ENCODE results near the gene AFAP1L1.

AFAP1L1 gene

DNA sequence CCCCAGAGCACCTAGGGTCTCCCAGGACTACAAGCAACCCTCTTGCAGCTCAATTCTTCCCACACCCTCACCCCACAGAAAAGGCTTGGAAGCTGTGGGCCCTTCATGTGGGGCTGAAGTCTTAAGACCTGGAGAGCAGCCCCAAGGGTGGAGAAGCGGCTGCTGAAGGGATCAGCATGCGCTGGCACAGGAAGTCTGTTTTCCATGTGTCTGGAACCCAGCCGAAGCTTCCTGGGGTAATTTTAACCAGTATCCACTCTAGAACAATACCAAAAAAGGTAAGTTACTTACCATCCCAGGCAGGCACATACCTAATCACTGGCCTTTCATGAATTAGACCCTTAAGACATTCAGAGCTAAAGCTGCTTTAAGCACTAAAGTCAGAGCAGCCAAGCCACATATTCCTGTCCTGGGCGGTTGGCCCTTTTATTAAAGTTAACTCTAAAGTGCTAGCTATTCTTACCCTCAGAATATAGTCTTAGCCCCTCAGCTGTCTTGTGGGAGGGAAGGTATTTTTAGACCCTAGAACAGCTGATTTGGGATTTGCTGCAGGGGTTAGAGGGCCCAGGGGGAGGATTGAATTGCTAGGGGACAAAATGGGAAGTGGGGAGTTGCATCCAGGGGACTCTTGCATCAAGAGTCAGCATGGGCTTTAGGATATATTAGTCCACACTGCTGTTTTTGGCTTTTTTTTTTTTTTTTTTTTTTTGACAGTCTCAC, 100.6 kb downstream of the AFAP1L1 start:
- Mint-ChIP-seq H3K27ac (no peak overlapping the region), H3K9me3 (ENCODE audit: low read depth) (no peaks in the 10 kb centered on the region), H3K4me3 (no peak overlapping the region), H3K27me3 (no peaks in the 10 kb centered on the region), H3K36me3 (peaks cover 3% of the 10 kb centered on the region), H3K4me1 (ENCODE audit: low read depth) (peaks cover 16% of the 10 kb centered on the region)

- H3K27ac Mint-ChIP-seq: no peak overlapping the region
- no peaks in the 10 kb centered on the region for H3K27me3 Mint-ChIP-seq
- peaks cover 9% of the 10 kb centered on the region for H3K4me1 Mint-ChIP-seq (ENCODE audit: low read depth)
- no peak overlapping the region for H3K4me3 Mint-ChIP-seq
- H3K9me3 Mint-ChIP-seq (ENCODE audit: low read depth): no peaks in the 10 kb centered on the region
- peaks cover 3% of the 10 kb centered on the region for H3K36me3 Mint-ChIP-seq
Measured at GRCh38 chr5:149372932-149373331, 101.3 kb downstream of the AFAP1L1 start.

- Mint-ChIP-seq H3K4me1 (ENCODE audit: low read depth) (peaks cover 4% of the 10 kb centered on the region), H3K36me3 (peaks cover 3% of the 10 kb centered on the region), H3K27me3 (no peaks in the 10 kb centered on the region), H3K9me3 (ENCODE audit: low read depth) (no peaks in the 10 kb centered on the region), H3K4me3 (no peak overlapping the region), H3K27ac (no peak overlapping the region)
Measured at GRCh38 chr5:149374303-149374702, 102.6 kb downstream of the AFAP1L1 start.

- Mint-ChIP-seq H3K27me3 (no peaks in the 10 kb centered on the region), H3K4me1 (ENCODE audit: low read depth) (peaks cover 3% of the 10 kb centered on the region), H3K9me3 (ENCODE audit: low read depth) (no peaks in the 10 kb centered on the region), H3K27ac (no peak overlapping the region), H3K36me3 (peaks cover 3% of the 10 kb centered on the region), H3K4me3 (no peak overlapping the region)
Measured at GRCh38 chr5:149374801-149375200, 103.1 kb downstream of the AFAP1L1 start.

- Mint-ChIP-seq H3K4me3 (no peak overlapping the region), H3K4me1 (ENCODE audit: low read depth) (peaks cover 3% of the 10 kb centered on the region), H3K27ac (no peak overlapping the region), H3K27me3 (peaks cover under 1% of the 10 kb centered on the region), H3K9me3 (ENCODE audit: low read depth) (no peaks in the 10 kb centered on the region), H3K36me3 (peaks cover 3% of the 10 kb centered on the region)
Measured at GRCh38 chr5:149375434-149375833, 103.8 kb downstream of the AFAP1L1 start.

GRCh38 chr5:149376104-149376503, 104.4 kb downstream of the AFAP1L1 start:
- Mint-ChIP-seq H3K4me3 (no peak overlapping the region), H3K27ac (no peak overlapping the region), H3K4me1 (ENCODE audit: low read depth) (peaks cover 3% of the 10 kb centered on the region), H3K27me3 (peaks cover 2% of the 10 kb centered on the region), H3K36me3 (peaks cover 3% of the 10 kb centered on the region), H3K9me3 (ENCODE audit: low read depth) (no peaks in the 10 kb centered on the region)

GRCh38 chr5:149376711-149377447, 105.2 kb downstream of the AFAP1L1 start:
- Mint-ChIP-seq H3K4me3 (no peak overlapping the region), H3K27me3 (peaks cover 2% of the 10 kb centered on the region), H3K9me3 (ENCODE audit: low read depth) (no peaks in the 10 kb centered on the region), H3K27ac (no peak overlapping the region), H3K36me3 (peaks cover 3% of the 10 kb centered on the region), H3K4me1 (ENCODE audit: low read depth) (no peaks in the 10 kb centered on the region)

GRCh38 chr5:149378241-149378820, 106.7 kb downstream of the AFAP1L1 start:
- H3K4me3 Mint-ChIP-seq: no peak overlapping the region
- peaks cover 3% of the 10 kb centered on the region for H3K36me3 Mint-ChIP-seq
- no peaks in the 10 kb centered on the region for H3K4me1 Mint-ChIP-seq (ENCODE audit: low read depth)
- peaks cover 2% of the 10 kb centered on the region for H3K27me3 Mint-ChIP-seq
- no peaks in the 10 kb centered on the region for H3K9me3 Mint-ChIP-seq (ENCODE audit: low read depth)
- H3K27ac Mint-ChIP-seq: no peak overlapping the region

- no peak within 1 kb of the TSS for H3K4me3 Mint-ChIP-seq
- no peaks in the 10 kb centered on the region for H3K9me3 Mint-ChIP-seq (ENCODE audit: low read depth)
- H3K4me1 Mint-ChIP-seq (ENCODE audit: low read depth): no peaks in the 10 kb centered on the region
- H3K27ac Mint-ChIP-seq: no peak within 1 kb of the TSS
- peaks cover 3% of the 10 kb centered on the region for H3K36me3 Mint-ChIP-seq
- peaks cover 2% of the 10 kb centered on the region for H3K27me3 Mint-ChIP-seq
Measured at GRCh38 chr5:149379177-149379761, 107.6 kb downstream of the AFAP1L1 start, which contains the start of gene IL17B. Gene IL17B (minus strand): TSS chr5:149379292. CDS start chr5:149379225, 67 bp downstream.

- Mint-ChIP-seq H3K4me3 (no peak overlapping the region), H3K36me3 (peaks cover 3% of the 10 kb centered on the region), H3K27ac (no peak overlapping the region), H3K9me3 (ENCODE audit: low read depth) (no peaks in the 10 kb centered on the region), H3K4me1 (ENCODE audit: low read depth) (no peaks in the 10 kb centered on the region), H3K27me3 (peaks cover 2% of the 10 kb centered on the region)
Measured at GRCh38 chr5:149379818-149380374, 108.2 kb downstream of the AFAP1L1 start.

GRCh38 chr5:149380466-149381121, 108.9 kb downstream of the AFAP1L1 start:
- H3K4me1 Mint-ChIP-seq (ENCODE audit: low read depth): no peaks in the 10 kb centered on the region
- H3K4me3 Mint-ChIP-seq: no peak overlapping the region
- peaks cover 2% of the 10 kb centered on the region for H3K27me3 Mint-ChIP-seq
- peaks cover 3% of the 10 kb centered on the region for H3K36me3 Mint-ChIP-seq
- no peak overlapping the region for H3K27ac Mint-ChIP-seq
- H3K9me3 Mint-ChIP-seq (ENCODE audit: low read depth): no peaks in the 10 kb centered on the region

DNA sequence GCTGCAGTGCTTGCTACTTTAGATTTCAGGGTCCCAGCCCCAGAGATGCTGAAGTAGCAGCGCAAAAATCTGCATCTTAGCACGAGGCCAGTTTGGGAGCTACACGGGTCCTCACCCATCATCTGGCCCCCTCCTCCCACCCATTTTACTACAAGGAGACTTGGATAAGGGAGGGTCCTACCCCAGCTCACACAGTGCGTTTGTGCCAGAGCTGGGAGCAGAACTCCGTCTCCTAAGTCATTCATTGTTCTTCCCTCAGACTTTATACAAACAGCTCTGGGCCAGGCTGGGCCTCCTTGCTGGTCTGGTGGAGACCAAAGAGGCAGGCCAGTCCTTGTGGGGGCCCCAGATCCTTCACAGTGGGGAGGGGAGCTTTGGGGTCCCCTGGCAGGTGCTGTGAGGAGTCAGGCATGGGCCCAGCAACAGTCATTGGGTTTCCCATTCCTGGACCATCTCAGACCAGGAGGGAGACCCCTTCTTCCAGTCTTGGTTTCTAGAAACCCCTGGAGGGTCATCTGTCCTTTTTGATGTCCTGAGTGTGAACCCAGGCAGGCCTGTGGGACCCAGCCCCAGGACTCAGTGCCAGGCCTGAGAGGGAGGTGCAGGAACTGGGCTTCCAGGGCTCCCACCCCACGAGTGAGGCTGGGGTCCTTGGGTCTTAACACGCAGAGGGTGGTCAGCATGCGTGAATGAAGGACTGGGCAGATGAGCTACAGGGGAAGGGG, 109.8 kb downstream of the AFAP1L1 start:
- Mint-ChIP-seq H3K36me3 (no peaks in the 10 kb centered on the region), H3K4me3 (no peak overlapping the region), H3K27me3 (peaks cover 2% of the 10 kb centered on the region), H3K4me1 (ENCODE audit: low read depth) (no peaks in the 10 kb centered on the region), H3K27ac (no peak overlapping the region), H3K9me3 (ENCODE audit: low read depth) (no peaks in the 10 kb centered on the region)

DNA sequence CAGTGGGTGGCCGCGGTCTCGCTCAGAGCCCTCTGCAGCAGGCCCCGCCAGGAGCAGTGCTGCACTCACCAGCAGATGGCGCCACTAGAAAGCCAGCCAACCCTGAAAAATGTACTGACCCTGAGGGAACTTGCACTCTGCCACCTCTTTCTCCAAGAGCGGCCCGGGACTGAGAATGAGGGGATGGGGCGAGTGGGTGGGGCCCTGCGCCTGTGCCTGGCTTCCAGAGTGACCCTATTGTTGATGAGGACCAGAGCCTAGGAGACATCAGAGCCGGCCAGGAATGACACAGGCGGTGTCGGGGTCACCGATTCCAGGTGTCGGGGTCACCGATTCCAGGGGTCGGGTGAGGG, 110.3 kb downstream of the AFAP1L1 start:
- no peak overlapping the region for H3K4me3 Mint-ChIP-seq
- no peaks in the 10 kb centered on the region for H3K9me3 Mint-ChIP-seq (ENCODE audit: low read depth)
- H3K27ac Mint-ChIP-seq: no peak overlapping the region
- peaks cover 2% of the 10 kb centered on the region for H3K27me3 Mint-ChIP-seq
- H3K36me3 Mint-ChIP-seq: no peaks in the 10 kb centered on the region
- no peaks in the 10 kb centered on the region for H3K4me1 Mint-ChIP-seq (ENCODE audit: low read depth)

Data from activated naive CD8-positive, alpha-beta T cell (primary cell).